Effector memory CD8-positive, alpha-beta T cell (primary cell): ENCODE data around the gene SFI1.
"Not testable (repeated sequence)": the region's sequence is repeated elsewhere in the genome, so short reads cannot be mapped to it uniquely, and the experiment has no call there.

Experiments
- ATAC-seq: fragments of 150-1000 bp; cut with Tn5 transposase; replicated peaks from 2 replicates; pipeline ENCODE4 v1.10.0; 2021; ENCODE audit warnings: mild to moderate bottlenecking, moderate library complexity
- DNase-seq, 3 experiments: peaks; one replicate each; pipeline ENCODE4 v3.0.0; 2021
- H3K27ac Mint-ChIP-seq, 2 donors: one replicate each; pipeline ENCODE4 v1.8.0; 2022; ENCODE audit warnings: mild to moderate bottlenecking in 2 of 2, mixed read lengths in 2 of 2, moderate library complexity in 2 of 2
- H3K27me3 Mint-ChIP-seq, 2 donors: one replicate each; pipeline ENCODE4 v1.8.0; 2022; ENCODE audit warnings: mixed read lengths in 2 of 2
- H3K36me3 Mint-ChIP-seq: one replicate; pipeline ENCODE4 v1.8.0; 2022; ENCODE audit warnings: mild to moderate bottlenecking, moderate library complexity, mixed read lengths; ENCODE audit not compliant: insufficient read depth
- H3K4me1 Mint-ChIP-seq, 2 donors: one replicate each; pipeline ENCODE4 v1.8.0; 2022; ENCODE audit warnings: low read depth in 2 of 2, mixed read lengths in 2 of 2
- H3K4me3 Mint-ChIP-seq, 2 donors: one replicate each; pipeline ENCODE4 v1.8.0; 2022; ENCODE audit warnings: mild to moderate bottlenecking in 2 of 2, mixed read lengths in 2 of 2, moderate library complexity in 2 of 2
- H3K9me3 Mint-ChIP-seq, 2 donors: one replicate each; pipeline ENCODE4 v1.8.0; 2022; ENCODE audit warnings: mixed read lengths in 2 of 2

Gene SFI1

DNA sequence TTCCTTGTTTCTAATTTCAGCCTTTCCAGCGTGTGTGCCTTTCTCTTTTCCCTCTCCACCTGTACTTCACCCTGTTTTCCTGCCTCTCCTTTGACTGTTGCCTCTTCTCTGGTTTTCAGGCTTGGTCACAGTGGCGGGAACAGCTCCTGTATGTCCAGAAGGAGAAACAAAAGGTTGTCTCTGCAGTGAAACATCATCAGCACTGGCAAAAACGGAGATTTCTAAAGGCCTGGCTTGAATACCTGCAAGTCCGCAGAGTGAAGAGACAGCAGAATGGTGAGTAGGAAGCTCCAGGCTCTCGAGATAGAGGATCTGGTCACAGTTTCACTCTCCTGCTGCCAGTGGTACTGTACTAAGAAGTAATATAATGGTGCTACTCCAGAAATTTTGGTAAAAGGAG is 76.6 kb downstream of the SFI1 start:
- DNase-seq (no peak), ATAC-seq (no peak)
- Mint-ChIP-seq H3K27ac (peak overlapping the region in 1 of 2 donors; percentile 27), H3K9me3 (no peaks in the 10 kb centered on the region), H3K4me1 (peaks cover 0 to 3% of the 10 kb centered on the region in 2 donors), H3K4me3 (no peak overlapping the region), H3K36me3 (peaks cover 64% of the 10 kb centered on the region), H3K27me3 (no peaks in the 10 kb centered on the region)

DNA sequence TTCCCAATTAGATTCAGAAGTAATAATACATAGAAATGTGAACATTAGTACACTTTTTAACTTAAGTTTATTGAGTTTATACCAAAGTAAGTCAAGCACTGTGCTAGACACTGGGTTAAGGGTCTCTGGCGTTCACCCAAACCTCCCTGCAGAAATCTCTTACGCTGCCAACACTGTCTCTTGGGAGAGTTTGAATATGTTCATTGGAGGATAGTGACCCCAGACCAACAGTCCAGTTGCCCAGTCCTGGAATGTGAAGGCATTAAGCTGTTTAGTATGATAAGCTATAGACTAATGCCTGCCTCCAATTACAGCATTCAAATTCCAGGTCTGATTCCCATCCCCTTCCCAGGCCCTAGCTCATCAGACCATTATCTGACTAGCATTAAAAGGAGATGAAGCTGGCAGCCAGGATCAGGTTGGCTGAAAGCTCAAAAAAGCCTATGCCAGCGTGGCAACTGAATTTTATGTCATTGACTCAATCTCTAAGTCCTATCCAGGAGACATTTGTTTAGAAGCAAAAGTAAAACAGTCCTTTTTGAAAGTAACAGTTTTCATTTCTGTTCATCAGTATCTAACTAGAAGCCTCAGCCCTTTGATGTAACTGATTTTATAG is 77.8 kb downstream of the SFI1 start:
- peaks cover 0 to 3% of the 10 kb centered on the region in 2 donors for H3K4me1 Mint-ChIP-seq
- H3K36me3 Mint-ChIP-seq, result peaks cover 74% of the 10 kb centered on the region
- H3K27ac Mint-ChIP-seq, result no peak overlapping the region
- no peaks in the 10 kb centered on the region for H3K27me3 Mint-ChIP-seq
- no peak overlapping the region for H3K4me3 Mint-ChIP-seq
- no peaks in the 10 kb centered on the region for H3K9me3 Mint-ChIP-seq
- DNase-seq, result no peak
- no peak for ATAC-seq

DNA sequence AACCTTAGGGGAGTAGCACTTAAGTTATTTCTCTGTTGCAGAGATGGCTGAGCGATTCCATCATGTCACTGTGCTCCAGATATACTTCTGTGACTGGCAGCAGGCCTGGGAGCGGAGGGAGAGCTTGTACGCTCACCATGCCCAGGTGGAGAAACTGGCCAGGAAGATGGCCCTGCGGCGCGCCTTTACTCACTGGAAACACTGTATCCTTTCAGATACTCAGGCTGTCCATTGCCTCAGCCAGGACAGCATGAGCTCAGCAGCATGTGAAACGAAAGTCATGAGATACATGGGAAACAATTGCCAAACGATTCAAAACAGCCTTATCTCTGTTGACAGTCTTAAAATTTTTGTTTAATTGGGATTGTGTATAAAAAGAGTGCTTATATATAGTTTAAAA is 78.9 kb downstream of the SFI1 start:
- Mint-ChIP-seq H3K4me1 (peaks cover 3% of the 10 kb centered on the region in 2 donors), H3K9me3 (no peaks in the 10 kb centered on the region), H3K27ac (no peak overlapping the region), H3K4me3 (no peak overlapping the region), H3K36me3 (peaks cover 72% of the 10 kb centered on the region), H3K27me3 (no peaks in the 10 kb centered on the region)
- ATAC-seq, result no peak
- no peak for DNase-seq

DNA sequence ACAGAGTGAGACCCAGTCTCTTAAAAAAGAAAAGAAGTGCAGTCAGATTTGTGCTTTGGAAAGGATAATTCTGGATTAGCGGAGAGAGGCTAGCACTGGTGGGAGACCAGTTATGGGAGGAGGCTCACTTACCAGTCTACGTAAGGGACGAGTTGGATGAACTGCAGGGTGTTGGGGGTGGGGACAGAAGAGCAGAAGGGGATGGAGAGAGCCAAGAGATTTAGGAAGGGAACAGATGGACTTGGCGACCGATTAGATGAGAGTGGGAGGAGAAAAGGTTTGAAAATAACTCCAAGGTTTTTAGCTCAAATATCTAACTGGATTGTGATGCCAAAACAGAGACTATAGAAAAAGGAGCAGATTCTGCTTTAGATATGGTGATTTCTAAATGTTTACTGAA is 81.4 kb downstream of the SFI1 start:
- Mint-ChIP-seq H3K36me3 (peaks cover 74% of the 10 kb centered on the region), H3K4me3 (no peak overlapping the region), H3K27ac (peak overlapping the region; percentile 16 to 46), H3K9me3 (no peaks in the 10 kb centered on the region), H3K27me3 (no peaks in the 10 kb centered on the region), H3K4me1 (peaks cover 8 to 9% of the 10 kb centered on the region in 2 donors)
- ATAC-seq (no peak), DNase-seq (no peak)

DNA sequence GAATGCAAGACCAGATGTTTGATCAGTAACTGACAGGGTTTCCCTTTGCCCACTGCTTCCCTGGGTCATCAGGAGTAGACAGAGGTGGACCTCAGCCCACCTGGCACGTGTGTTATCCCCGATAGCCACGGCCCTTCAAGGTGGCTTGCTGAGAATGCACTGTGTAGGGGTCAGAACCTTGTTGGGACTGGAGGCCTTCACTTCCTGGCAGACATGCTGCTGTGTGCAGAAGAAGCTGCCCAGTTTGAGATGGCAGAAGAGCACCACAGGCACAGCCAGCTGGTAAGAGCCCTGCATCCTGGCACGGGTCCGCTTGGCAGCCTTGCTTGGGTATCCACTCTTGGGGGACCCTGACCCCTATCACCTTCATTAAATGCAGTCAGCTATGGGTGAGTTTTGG is 81.8 kb downstream of the SFI1 start:
- ATAC-seq (no peak), DNase-seq (no peak)
- Mint-ChIP-seq H3K4me3 (no peak overlapping the region), H3K9me3 (no peaks in the 10 kb centered on the region), H3K36me3 (peaks cover 69% of the 10 kb centered on the region), H3K4me1 (peaks cover 8 to 10% of the 10 kb centered on the region in 2 donors), H3K27ac (no peak overlapping the region), H3K27me3 (no peaks in the 10 kb centered on the region)

DNA sequence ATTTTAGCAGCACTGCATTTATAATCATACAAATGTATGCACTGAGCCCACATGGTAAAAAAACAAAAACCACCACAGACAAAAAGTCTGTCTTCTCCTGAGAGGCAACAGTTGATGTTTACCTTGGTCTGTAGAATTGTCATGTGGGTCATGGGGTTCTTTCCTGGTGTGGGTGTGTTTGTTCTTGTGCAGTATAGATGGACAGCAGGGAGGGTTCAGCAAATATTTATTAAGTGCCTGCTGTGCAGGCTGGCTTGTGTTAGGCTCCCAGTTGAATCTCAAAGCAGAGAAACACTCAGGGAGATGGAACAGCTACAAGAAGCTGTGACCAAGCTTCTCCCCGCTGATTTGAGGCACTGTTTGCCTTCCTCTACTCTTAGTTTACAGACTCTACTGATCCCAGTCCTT is 83.5 kb downstream of the SFI1 start:
- no peak for DNase-seq
- H3K27me3 Mint-ChIP-seq, result no peaks in the 10 kb centered on the region
- H3K27ac Mint-ChIP-seq, result peak overlapping the region; percentile 7 to 74
- H3K4me3 Mint-ChIP-seq, result no peak overlapping the region
- peaks cover 57% of the 10 kb centered on the region for H3K36me3 Mint-ChIP-seq
- ATAC-seq, result no peak
- H3K9me3 Mint-ChIP-seq, result no peaks in the 10 kb centered on the region
- H3K4me1 Mint-ChIP-seq, result peaks cover 8 to 21% of the 10 kb centered on the region in 2 donors

DNA sequence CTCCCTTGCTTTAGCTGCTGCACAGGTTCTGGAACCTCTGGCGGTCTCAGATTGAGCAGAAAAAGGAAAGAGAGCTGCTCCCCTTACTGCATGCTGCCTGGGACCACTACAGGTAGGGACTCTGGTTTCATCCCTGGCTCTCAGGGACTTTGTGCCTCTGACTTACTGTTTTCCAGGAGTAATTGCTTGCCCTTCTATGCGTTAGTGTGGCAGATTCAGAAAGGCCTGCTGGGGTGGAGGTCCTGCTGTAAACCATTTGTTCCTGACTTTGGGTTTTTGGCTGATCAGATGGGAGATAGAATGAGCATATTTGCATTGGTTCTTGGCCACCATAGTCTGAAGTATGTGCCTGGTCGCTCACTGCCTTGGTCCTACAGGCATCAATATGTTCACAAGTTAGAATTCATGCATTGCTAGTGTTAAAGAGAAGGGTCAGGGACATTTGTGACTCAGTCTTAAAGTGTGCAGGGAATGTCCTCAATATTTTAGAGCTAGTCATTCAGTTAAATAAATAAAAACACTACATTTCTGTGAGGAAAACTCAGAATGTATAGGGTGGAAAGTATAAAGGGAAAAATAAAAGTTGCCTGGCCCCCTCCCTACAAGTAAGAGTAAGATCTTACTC is 87.6 kb downstream of the SFI1 start:
- Mint-ChIP-seq H3K4me3 (no peak overlapping the region), H3K4me1 (peaks cover 8 to 33% of the 10 kb centered on the region in 2 donors), H3K9me3 (no peaks in the 10 kb centered on the region), H3K36me3 (peaks cover 41% of the 10 kb centered on the region), H3K27ac (peak overlapping the region; percentile 81 to 82), H3K27me3 (no peaks in the 10 kb centered on the region)
- DNase-seq (no peak), ATAC-seq (no peak)

DNA sequence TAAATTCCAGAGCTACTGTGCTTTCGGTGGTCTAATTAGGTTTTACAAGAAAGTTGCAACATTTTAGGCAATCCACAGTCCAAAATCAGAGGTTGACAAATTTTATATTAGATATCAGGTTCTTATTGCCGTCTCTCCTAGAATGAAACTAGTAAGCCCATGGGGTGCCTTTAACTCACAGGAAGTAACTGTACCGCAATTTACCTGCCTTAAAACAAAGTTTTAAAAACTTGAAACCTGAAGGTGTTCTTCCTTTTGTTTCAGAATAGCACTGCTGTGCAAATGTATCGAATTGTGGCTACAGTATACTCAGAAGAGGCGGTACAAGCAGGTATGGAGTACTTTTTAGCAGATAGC is 88.4 kb downstream of the SFI1 start:
- Mint-ChIP-seq H3K4me1 (peaks cover 8 to 33% of the 10 kb centered on the region in 2 donors), H3K27me3 (no peaks in the 10 kb centered on the region), H3K4me3 (peak overlapping the region; percentile 8 to 20), H3K27ac (peak overlapping the region; percentile 81 to 82), H3K9me3 (no peaks in the 10 kb centered on the region), H3K36me3 (peaks cover 47% of the 10 kb centered on the region)
- DNase-seq, result no peak
- no peak for ATAC-seq

DNA sequence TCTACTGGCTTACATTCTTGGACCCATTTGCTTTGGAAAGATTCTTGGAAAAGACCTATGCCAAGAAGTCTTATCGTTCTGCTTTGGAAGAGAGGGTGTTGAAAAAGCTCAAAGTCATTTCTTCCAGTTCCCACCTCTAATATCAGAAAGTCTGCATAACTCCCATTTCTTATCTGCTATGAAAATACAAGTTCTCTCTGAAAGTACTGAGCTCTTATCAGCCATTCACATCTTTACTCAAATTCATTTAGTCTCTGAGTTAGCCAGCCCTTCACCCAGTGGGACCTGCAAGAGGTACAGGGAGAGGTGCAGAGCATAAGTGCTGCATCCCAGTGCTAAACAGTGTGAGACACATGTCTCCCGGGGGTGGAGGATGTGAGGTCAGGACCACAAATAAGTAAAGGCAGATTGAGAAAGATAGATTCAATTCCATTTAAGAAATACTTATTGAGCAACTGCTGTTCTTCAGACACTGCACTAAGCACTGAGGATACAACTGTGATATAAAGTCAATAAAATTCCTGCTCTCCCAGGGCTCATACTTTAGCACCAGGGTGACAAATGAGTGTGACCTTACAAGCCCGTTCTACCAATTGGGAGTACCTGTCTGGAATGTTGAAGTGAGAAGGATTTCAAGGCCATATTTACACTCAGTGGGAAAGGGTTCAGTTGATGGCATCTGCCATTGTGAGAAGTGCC is 89.0 kb downstream of the SFI1 start:
- H3K9me3 Mint-ChIP-seq, result no peaks in the 10 kb centered on the region
- peak overlapping the region in 1 of 2 donors; percentile 20 for H3K4me3 Mint-ChIP-seq
- peaks cover 8 to 30% of the 10 kb centered on the region in 2 donors for H3K4me1 Mint-ChIP-seq
- ATAC-seq (no peak), DNase-seq (no peak)
- no peaks in the 10 kb centered on the region for H3K27me3 Mint-ChIP-seq
- H3K27ac Mint-ChIP-seq, result peak overlapping the region; percentile 23 to 81
- peaks cover 44% of the 10 kb centered on the region for H3K36me3 Mint-ChIP-seq

DNA sequence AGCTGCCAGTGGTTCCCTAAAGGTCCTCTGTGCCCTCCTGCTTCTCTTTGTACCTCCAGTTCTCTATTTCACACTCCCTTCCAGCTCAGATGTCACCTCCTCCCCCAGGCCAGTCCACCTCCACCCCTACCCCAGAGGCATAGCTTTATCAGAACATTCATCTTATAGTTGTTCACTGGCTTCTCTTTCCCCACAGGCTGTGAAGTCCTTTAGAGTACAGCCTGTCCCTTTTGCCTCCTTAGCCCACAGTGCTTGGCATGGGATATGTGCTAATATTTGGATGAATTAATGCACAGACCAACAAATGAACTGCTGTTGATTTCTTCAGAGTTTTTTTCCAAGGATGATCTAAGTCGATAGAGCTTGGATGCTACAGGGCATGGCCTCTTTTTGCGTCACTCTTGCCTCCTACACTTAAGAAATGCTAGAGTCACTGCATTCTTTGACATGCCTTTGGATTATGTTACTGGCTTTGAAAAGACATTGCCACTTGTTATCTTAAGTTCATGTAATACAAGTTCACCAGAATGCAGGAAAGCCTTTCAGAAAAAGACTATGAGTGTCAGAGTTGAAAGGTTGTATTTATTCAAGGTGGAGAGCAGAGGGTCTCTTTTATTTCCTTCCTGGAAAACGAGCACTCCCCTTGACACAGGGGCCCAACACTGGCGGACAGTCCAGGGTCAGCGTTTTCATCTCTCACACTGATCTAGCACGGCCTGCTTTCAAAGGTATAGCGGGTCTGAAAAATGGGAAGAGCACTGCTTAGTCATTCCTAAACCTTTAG is 90.0 kb downstream of the SFI1 start:
- H3K4me1 Mint-ChIP-seq, result peaks cover 8 to 30% of the 10 kb centered on the region in 2 donors
- H3K4me3 Mint-ChIP-seq, result no peak overlapping the region
- H3K9me3 Mint-ChIP-seq, result no peaks in the 10 kb centered on the region
- no peaks in the 10 kb centered on the region for H3K27me3 Mint-ChIP-seq
- peaks cover 35% of the 10 kb centered on the region for H3K36me3 Mint-ChIP-seq
- peak overlapping the region in 1 of 2 donors; percentile 81 for H3K27ac Mint-ChIP-seq
- no peak for DNase-seq
- ATAC-seq, result no peak

DNA sequence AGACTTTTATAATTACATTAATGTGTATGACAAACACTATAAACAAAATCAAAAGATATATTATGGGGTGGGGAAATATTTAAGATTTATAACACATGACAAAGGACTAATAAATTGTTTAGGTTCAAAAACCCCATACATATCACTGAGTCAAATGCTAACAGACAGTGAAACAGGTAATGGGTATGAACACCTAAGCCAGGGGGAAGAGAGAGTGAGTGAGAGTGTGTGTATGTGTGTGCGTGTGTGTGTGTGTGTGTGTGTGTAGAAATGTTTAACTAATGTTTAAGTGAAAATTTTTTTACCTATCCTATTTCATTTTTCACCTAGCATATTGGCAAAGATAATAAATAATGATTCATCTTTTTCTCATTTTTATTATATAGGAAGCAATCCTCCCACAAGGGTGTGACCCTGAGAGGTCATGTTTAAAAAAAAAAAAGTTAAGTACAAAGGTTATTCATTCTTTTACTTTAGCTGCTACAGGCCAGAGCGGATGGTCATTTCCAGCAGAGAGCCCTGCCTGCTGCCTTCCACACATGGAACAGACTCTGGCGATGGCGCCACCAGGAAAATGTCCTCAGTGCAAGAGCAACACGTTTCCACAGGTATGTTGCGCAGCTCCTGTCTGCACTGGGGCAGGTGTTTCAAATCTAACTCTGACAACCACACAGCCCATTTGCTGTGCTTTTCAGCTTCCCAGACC is 92.8 kb downstream of the SFI1 start:
- no peak for ATAC-seq
- Mint-ChIP-seq H3K36me3 (peaks cover 34% of the 10 kb centered on the region), H3K27ac (peak overlapping the region in 1 of 2 donors; percentile 61)

DNA sequence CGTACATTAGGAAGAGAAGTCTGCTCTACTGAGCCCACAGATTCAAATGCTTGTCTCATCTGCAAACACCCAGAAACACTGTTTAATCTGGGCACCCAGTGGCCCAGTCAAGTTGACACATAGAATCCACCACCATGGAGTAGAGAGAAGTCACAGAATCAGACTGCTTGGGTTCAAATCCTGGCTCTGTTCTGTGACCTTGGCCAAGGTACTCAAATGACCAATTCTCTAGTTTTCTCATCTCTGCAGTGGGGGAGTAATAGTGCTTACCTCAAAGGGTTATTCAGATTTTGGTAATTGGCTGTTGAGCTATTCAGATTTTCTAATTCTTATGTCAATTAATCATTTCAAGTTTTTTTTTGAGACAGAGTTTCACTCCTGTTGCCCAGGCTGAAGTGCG is 93.8 kb downstream of the SFI1 start:
- ATAC-seq, H3K4me3 Mint-ChIP-seq, H3K27me3 Mint-ChIP-seq, H3K4me1 Mint-ChIP-seq, DNase-seq, H3K9me3 Mint-ChIP-seq, H3K27ac Mint-ChIP-seq: not testable (repeated sequence)
- peaks cover 33% of the 10 kb centered on the region for H3K36me3 Mint-ChIP-seq

More for the DNA sequence above, 92.8 kb downstream of the SFI1 start:
- DNase-seq, result no peak
- Mint-ChIP-seq H3K27me3 (no peaks in the 10 kb centered on the region), H3K4me1 (peaks cover 3 to 19% of the 10 kb centered on the region in 2 donors), H3K4me3 (no peak overlapping the region), H3K9me3 (no peaks in the 10 kb centered on the region)

DNA sequence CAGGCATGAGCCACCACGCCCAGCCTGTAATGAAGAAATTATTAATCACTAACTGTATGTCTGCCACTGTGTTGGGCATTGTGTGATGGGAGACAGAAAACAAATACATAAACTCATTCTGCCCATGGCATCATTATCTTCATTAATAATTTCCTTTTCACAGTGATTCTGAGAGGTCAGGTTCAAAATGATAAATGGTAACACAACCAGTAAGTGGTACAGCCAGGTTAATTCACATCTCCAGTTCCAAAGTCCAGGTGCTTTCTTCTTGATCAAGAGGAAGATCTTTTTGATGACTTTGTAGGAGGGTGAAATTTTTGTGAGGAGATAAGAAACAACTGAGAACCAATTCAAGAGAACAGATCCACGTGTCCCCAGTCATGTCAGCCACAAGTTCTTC is 98.9 kb downstream of the SFI1 start:
- DNase-seq (no peak), ATAC-seq (no peak)
- Mint-ChIP-seq H3K4me3 (no peak overlapping the region), H3K27ac (peak overlapping the region in 1 of 2 donors; percentile 69), H3K4me1 (peaks cover 0 to 1% of the 10 kb centered on the region in 2 donors), H3K36me3 (peaks cover 11% of the 10 kb centered on the region), H3K27me3 (no peaks in the 10 kb centered on the region), H3K9me3 (no peaks in the 10 kb centered on the region)
